Measurements from ENCODE around the gene SEMA3C.

GRCh38 chr7:80935991-80936780, 17.3 kb upstream of the SEMA3C start:
- TF ChIP-seq CTCF (IDR thresholded peaks at IDR 0.05; ENCODE audit: extremely low read depth in 1 of 2, insufficient read depth in 1 of 2, low read depth in 1 of 2, low read length in 2 of 2) (no peak), POLR2AphosphoS5 (IDR thresholded peaks at IDR 0.05; ENCODE audit: insufficient read depth, low read depth, low read length) (no peak), MAX (IDR thresholded peaks at IDR 0.05; ENCODE audit: insufficient read depth, insufficient read length) (no peak), EZH2 (IDR thresholded peaks at IDR 0.05; ENCODE audit: borderline replicate concordance, low read depth, low read length, severe bottlenecking) (no peak)
